Measurements from ENCODE around the gene COPZ1.
A peak's percentile ranks its signal among the peaks of the same experiment; 100 is the strongest.
"Not testable (repeated sequence)": the region's sequence is repeated elsewhere in the genome, so short reads cannot be mapped to it uniquely, and the experiment has no call there.

The COPZ1 gene

DNA sequence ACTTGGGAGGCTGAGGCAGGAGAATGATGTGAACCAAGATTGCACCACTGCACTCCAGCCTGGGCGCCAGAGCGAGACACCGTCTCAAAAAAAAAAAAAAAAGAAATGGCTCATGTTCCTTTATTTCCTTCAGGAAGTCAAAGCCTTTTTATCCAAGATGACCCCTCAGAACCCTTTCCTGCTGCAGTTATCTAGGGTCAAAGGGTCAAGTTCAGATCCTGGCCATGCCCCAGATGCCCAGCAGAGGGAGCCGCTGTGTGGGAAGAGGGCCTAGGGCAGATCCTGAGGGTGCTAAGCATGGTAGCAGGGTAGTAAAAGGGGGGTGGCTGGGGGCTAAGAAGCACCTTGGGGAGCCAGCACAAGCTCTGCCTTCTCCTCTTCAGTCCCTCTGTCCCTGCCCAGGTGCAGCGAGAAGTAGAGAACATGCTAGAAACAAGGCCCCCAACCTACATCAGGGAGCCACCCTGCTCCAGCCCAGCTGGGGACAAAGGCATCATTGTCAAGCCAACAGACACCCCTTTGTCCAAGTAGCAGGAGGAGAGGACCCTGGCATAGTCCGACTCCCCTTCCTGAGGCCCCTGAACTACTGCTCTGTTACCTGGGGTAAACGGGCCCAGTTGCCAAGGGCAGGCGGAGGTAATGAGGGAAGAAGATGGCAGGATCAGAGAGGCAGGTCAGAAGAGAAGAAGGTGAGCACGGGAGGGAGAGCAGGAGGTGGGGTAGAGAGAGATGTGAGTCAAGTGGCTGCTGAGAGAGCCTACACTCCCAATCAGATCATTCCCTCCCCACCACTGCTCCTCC lies 30.6 kb upstream of the COPZ1 start:
- DNase-seq = peak; percentile 28

DNA sequence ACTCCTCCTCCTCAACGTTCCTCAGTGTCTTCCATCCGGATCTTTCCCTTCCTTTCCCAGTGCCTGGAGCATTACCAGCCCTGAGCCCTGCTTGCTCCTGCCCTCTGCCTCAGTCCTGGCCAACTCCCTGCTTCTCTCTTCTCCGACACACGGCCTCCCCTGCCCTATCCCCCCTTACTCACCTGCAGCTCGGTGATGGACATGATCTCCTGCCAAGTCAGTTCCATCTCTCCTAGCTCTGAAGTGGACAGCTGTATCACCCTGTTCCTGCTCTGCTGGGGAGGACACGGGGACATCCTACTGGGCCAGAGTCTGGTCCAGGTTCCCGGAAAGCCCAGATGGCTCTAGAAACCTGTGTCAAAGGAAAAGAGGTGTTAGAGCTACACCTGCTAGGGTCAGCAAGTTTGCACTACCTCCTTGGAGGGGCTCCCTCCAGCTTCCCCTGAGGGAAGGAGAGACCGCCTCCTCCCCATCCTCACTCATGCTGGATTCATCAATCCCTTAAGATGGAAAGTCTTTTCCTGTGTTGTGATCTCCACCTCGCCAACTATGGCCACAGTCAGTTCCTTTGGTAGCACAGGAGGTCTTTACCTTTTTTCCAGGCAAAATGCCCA lies 29.9 kb upstream of the COPZ1 start:
- DNase-seq = no peak

- no peak for DNase-seq
These were observed 28.4 kb upstream of the COPZ1 start for GRCh38 chr12:54296393-54297099.

DNA sequence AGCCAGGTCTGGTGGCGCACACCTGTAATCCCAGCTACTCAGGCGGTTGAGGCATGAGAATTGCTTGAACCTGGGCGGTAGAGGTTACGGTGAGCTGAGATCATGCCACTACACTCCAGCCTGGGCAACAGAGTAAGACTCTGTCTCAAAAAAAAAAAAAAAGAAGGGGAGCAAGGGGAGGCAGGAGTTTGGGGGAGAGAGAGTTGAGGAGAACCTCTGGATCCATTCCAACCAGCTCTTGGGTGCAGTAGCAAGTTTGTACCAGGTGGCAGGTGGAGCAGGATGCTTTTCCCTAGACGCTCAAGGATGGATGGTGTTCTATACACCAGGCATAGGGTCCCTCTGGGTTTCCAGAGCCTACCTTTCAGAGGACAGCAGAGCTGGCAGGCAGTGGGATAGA lies 26.0 kb upstream of the COPZ1 start:
- DNase-seq = no peak

DNA sequence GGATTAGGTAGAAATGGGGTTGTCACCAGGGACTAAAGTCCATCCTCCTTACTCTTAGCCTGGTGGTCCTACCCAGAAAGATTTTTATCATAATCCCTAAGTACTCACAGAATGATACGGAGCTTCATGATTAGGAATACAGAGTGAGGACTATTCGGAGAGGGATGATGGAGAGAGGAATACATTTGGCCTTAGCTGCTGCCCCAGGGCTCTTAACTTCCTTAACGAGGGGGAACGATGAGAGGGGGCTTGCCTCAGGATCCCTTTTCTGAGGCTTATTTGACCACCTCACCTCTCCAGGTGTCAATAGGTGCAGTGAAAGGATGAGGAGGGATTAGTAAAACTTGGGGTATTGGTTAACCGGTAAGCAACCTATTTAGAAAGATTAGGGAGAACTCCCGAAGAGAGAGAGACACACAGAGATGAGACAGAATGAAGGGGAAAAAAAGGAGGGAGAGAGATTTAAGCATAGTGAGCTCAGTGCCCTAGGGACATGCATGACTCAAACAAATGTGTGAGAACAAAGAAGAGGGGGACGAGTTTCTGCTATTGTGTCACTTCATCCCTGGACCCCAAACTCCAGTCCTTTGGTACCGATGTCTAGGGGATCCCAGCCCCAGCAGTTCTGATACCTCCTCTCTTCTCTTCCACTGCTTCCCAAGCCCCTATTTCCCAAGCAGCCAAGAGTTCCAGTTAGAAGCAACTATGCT lies 25.3 kb upstream of the COPZ1 start:
- DNase-seq = peak; percentile 64

- DNase-seq = no peak
These were observed 24.7 kb upstream of the COPZ1 start for GRCh38 chr12:54300225-54300731.

- DNase-seq = peak; percentile 72
These were observed 24.1 kb upstream of the COPZ1 start, which contains the start of gene NFE2 for GRCh38 chr12:54300732-54301427. Gene NFE2, minus strand, starts transcription at chr12:54301015. Its CDS starts 5,767 bp downstream, at chr12:54295248.

GRCh38 chr12:54301428-54302048 lies 23.4 kb upstream of the COPZ1 start:
- no peak for DNase-seq

DNA sequence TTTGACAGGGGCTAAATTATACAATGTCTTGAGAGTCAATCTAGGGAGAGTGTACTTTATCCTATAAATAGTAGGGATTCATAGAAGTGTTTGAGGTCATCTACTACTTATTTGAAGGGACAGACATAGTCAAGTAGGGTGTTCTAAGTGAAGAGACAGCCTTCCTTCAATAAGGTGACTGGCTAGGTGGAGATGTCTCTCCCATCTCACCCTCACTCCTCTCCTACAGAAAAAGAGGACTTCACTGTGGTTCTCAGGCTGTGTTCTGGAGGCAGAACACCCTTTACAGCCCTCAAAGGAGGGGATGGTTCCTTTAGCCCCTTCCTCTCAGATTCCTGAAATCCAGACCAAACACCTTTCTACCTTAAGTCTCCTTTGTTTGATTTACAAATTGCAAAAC lies 21.3 kb upstream of the COPZ1 start:
- no peak for DNase-seq

DNA sequence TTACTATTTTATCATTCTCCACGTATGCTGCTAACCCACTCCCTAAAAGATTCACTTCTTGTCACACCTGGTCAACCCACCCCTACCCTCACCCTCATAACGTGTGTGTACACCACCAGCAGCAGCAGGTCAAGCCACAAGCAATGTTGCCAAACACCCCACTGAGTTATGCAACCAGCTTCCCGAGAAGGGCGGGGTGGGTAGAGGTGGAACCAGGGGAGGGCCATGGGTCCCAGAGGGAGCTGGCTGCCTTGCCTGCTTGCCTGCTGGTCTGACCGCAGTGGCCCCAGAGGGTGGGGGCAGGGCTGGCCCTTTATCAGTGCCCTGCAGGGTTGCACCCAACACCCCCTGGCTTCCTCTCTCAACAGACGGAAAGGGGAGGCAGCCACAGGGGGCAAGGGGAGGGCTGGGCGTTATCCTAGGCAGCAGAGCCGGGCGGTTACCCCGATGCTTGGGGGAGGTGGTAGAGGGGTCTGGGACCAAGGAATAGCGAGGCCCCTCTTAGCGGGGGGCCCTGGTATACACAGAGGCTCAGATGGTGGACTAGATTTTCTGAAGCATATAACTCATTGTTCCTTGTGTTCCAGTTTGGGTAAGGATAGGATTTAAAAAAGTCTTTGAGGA lies 20.6 kb upstream of the COPZ1 start:
- DNase-seq = peak; percentile 39

DNA sequence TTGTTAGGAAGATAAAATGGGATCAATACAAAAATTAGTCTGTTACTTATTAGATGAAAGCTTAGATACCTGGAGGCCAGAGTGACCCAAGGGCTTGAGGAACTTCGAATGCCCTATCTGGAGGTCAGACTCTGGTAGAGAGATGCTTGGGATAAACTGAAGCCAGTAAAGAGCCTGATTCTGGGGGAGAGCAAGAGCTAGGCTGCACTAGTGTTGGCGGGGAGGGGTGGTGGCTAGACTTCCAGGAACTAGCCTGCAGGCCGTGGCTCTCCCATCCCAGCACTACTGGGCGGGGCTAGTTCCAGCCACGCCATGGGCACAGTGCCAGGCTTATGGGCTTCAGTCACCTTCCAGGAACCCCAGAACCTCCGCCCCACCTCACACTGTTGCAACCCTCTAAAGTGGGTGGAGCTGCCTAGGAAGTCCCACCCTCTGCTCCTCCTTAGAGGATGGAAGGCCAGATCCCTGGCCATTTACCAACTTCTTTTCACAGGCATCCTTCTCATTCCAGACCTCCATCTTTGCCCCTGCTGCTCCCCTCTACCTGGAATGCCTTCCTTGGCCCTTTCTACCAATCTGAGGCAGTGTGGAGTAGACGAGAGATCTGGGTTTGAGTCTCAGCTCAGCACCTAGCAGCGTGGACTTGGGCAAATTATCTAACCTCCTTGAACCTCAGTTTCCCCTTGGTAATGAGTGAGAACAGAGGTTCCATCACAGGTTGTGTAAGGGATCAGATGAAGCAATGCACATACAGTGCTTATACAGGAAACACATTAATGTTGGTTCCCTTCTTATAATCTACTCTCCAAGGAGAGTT lies 17.8 kb upstream of the COPZ1 start:
- DNase-seq = peak; percentile 22

GRCh38 chr12:54311051-54311450 lies 13.9 kb upstream of the COPZ1 start:
- DNase-seq = no peak

DNA sequence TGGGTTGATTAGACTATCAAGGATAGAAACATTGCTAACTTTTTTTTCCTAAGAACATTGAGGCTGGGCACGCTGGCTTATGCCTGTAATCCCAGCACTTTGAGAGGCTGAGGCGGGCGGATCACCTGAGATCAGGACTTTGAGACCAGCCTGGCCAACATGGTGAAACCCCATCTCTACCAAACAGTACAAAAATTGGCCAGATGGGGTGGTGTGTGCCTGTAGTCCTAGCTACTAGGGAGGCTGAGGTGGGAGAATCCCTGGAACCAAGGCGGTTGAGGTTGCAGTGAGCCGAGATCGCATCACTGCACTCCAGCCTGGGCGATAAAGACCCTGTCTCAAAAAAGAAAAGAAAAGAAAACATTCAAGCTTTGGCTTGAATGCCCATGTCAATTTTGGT lies 12.6 kb upstream of the COPZ1 start:
- not testable (repeated sequence) for DNase-seq

DNA sequence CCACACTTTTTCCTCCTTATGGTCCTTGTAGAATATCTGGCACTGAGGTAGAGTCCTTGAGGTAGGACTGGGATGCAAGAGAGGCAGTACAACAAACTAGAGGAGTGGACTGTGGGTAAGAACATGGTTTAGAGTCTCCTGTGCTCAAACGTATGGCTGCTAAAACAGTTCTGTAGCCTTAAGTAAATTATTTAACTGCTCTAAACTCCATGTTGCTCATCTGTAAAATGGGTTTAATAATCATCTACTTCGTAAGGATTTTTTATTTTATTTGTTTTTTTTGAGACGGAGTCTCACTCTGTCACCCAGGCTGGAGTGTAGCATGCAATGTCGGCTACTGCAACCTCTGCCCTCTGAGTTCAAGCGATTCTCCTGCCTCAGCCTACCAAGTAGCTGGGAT lies 3.6 kb upstream of the COPZ1 start:
- no peak for DNase-seq

GRCh38 chr12:54325442-54326109 lies 645 bp downstream of the COPZ1 start:
- DNase-seq = peak; percentile 27

- DNase-seq = no peak
These were observed 3.8 kb downstream of the COPZ1 start for GRCh38 chr12:54328595-54329337.

GRCh38 chr12:54329759-54330158 lies 4.8 kb downstream of the COPZ1 start:
- no peak for DNase-seq

DNA sequence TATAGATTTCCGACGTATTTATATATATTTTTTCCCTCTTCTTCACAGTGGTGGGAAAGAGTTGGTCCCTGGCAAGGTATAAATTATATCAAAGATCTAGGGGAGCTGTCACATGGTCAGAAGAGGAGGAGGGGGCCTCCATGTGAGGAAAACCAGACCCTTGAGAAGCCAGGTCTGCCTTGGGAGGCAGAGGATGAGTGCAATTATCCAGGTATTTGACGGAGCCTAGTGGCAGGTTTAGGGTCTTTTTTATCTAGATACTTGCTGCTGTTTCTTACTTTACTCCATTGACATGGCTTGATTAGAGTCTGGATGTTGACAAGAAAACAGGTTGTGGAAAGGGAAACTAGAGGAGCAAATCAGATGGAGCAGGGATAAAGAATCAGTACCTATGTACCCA lies 5.5 kb downstream of the COPZ1 start:
- no peak for DNase-seq

DNA sequence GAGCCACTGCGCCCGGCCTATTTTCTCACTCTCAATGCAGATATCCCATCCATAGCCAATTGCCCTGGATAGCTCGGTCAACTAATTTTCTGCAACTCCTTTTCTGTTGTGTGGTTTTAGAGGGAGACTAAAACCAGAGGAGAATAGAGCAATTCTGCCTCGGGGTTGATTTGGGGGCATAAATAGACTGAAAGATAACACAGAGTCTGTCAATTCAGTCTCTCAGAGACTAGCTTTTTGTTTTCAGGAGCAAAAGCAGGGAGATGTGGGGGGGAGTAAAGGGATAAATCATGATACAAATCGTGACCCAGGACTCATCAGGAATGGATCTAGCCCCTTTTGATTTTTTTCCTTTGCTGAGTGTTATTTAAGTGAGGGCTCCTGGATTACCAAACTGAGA lies 6.5 kb downstream of the COPZ1 start:
- DNase-seq = no peak

All from fibroblast of skin of back (primary cell).